ENCODE measurements around the gene GOLGA6L2. TPM values are rescaled to one million over a fixed set of nuclear protein-coding genes. Genes with fewer than 3 reads are reported as not detected.

GOLGA6L2 gene
- total and polyA plus RNA-seq, 4 donors: not detected

DNA sequence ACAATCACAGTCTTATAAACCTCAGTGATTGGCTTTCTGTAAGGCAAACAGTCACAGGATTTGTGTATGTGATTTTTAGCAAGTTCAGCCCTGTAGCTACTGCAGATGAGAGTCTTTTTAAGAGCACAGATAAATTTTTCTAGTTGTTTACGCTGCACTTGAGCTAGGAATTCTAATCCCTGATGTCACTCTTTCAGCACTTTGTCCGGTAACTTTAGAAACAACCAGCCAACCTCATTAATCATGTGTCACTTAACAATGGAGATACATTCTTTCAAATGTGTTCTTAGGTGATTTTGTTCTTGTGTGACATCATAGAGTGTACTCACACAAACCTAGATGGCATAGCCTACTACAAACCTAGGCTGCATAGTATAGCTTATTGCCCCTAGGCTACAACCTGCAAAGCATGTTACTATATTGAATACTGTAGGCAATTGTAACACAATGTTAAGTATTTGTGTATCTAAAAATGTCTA is 36.8 kb upstream of the GOLGA6L2 start (continued):
- TF ChIP-seq, protein P1, sequence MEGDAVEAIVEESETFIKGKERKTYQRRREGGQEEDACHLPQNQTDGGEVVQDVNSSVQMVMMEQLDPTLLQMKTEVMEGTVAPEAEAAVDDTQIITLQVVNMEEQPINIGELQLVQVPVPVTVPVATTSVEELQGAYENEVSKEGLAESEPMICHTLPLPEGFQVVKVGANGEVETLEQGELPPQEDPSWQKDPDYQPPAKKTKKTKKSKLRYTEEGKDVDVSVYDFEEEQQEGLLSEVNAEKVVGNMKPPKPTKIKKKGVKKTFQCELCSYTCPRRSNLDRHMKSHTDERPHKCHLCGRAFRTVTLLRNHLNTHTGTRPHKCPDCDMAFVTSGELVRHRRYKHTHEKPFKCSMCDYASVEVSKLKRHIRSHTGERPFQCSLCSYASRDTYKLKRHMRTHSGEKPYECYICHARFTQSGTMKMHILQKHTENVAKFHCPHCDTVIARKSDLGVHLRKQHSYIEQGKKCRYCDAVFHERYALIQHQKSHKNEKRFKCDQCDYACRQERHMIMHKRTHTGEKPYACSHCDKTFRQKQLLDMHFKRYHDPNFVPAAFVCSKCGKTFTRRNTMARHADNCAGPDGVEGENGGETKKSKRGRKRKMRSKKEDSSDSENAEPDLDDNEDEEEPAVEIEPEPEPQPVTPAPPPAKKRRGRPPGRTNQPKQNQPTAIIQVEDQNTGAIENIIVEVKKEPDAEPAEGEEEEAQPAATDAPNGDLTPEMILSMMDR (IDR thresholded peaks at IDR 0.05; ENCODE audit: low read depth, low read length, missing input control): no peak
- TF ChIP-seq RAD21 (IDR thresholded peaks at IDR 0.05): no peak

DNA sequence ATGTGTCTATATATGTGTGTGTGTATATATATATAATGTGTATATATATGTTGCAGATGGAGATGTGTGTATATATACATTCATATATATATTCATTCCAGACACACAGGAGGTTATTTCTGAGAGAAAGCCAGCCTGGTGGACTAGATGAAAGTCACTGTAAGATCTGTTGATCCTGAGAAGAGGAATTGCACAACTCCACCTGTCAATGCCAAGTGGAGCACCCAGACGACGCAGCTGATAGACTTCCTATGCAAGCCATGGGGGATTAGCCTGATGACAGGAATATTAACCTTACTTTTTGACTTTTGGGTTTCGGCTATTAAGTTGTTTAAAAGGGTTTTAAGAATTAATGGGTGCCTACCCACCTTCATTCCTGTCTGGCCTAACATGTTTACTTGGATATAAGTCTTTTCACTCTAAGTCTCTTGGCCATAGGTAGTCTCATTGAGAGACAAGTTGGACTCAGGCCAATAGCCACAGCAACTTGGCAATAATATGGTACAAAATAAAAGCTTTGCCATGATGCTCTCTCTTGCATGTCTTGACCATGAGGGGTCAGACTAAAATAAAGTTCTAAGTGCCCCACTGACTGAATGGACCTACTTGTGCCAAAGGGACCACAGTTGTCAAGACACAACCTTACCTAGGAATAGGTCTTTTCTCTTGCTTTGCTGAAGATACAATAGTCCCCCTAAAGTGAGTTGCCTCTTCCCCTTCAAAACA is 35.9 kb upstream of the GOLGA6L2 start:
- no peak overlapping the region for H3K27ac ChIP-seq (ENCODE audit: low read depth in 1 of 2, low read length in 2 of 2)
- WGBS: 36% methylated on average over 3 of the region's 3 CpGs
- no peak overlapping the region for H3K4me3 ChIP-seq (ENCODE audit: low read depth in 1 of 3, low read length in 3 of 3)
- no peak for DNase-seq (ENCODE audit: low spot score)
- H3K27me3 ChIP-seq (ENCODE audit: control insufficient read depth in 4 of 4, insufficient read depth in 4 of 4, low read length in 3 of 4): no peaks in the 10 kb centered on the region
- no peaks in the 10 kb centered on the region for H3K36me3 ChIP-seq (ENCODE audit: control insufficient read depth in 4 of 4, insufficient read depth in 3 of 4, low read depth in 1 of 4, low read length in 3 of 4)
- TF ChIP-seq FOXA1 (IDR thresholded peaks at IDR 0.05): no peak
- TF ChIP-seq, protein P2, sequence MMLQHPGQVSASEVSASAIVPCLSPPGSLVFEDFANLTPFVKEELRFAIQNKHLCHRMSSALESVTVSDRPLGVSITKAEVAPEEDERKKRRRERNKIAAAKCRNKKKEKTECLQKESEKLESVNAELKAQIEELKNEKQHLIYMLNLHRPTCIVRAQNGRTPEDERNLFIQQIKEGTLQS (IDR thresholded peaks at IDR 0.05): no peak
- TF ChIP-seq, protein P3, sequence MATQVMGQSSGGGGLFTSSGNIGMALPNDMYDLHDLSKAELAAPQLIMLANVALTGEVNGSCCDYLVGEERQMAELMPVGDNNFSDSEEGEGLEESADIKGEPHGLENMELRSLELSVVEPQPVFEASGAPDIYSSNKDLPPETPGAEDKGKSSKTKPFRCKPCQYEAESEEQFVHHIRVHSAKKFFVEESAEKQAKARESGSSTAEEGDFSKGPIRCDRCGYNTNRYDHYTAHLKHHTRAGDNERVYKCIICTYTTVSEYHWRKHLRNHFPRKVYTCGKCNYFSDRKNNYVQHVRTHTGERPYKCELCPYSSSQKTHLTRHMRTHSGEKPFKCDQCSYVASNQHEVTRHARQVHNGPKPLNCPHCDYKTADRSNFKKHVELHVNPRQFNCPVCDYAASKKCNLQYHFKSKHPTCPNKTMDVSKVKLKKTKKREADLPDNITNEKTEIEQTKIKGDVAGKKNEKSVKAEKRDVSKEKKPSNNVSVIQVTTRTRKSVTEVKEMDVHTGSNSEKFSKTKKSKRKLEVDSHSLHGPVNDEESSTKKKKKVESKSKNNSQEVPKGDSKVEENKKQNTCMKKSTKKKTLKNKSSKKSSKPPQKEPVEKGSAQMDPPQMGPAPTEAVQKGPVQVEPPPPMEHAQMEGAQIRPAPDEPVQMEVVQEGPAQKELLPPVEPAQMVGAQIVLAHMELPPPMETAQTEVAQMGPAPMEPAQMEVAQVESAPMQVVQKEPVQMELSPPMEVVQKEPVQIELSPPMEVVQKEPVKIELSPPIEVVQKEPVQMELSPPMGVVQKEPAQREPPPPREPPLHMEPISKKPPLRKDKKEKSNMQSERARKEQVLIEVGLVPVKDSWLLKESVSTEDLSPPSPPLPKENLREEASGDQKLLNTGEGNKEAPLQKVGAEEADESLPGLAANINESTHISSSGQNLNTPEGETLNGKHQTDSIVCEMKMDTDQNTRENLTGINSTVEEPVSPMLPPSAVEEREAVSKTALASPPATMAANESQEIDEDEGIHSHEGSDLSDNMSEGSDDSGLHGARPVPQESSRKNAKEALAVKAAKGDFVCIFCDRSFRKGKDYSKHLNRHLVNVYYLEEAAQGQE (IDR thresholded peaks at IDR 0.05): no peak
- no peak for TF ChIP-seq GABPA (IDR thresholded peaks at IDR 0.05 in 1 of 2, conservative IDR thresholded peaks at IDR 0.05 in 1 of 2)
- TF ChIP-seq YY1 (IDR thresholded peaks at IDR 0.05): no peak
- no peak for TF ChIP-seq TAF1 (conservative IDR thresholded peaks at IDR 0.05)
- TF ChIP-seq NR2F2 (IDR thresholded peaks at IDR 0.05): no peak
- no peak for TF ChIP-seq FOXA2 (IDR thresholded peaks at IDR 0.05)
- no peak for TF ChIP-seq HNF4G (IDR thresholded peaks at IDR 0.05)
- TF ChIP-seq RAD21 (IDR thresholded peaks at IDR 0.05): no peak
- TF ChIP-seq RXRA (IDR thresholded peaks at IDR 0.05): no peak
- TF ChIP-seq, protein P4, sequence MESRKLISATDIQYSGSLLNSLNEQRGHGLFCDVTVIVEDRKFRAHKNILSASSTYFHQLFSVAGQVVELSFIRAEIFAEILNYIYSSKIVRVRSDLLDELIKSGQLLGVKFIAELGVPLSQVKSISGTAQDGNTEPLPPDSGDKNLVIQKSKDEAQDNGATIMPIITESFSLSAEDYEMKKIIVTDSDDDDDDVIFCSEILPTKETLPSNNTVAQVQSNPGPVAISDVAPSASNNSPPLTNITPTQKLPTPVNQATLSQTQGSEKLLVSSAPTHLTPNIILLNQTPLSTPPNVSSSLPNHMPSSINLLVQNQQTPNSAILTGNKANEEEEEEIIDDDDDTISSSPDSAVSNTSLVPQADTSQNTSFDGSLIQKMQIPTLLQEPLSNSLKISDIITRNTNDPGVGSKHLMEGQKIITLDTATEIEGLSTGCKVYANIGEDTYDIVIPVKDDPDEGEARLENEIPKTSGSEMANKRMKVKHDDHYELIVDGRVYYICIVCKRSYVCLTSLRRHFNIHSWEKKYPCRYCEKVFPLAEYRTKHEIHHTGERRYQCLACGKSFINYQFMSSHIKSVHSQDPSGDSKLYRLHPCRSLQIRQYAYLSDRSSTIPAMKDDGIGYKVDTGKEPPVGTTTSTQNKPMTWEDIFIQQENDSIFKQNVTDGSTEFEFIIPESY (IDR thresholded peaks at IDR 0.05): no peak
- TF ChIP-seq, protein P5, sequence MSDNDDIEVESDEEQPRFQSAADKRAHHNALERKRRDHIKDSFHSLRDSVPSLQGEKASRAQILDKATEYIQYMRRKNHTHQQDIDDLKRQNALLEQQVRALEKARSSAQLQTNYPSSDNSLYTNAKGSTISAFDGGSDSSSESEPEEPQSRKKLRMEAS (IDR thresholded peaks at IDR 0.05): no peak
- no peak for TF ChIP-seq HNF4A (conservative IDR thresholded peaks at IDR 0.05)
- no peaks in the 10 kb centered on the region for H3K4me1 ChIP-seq (ENCODE audit: control insufficient read depth in 4 of 4, insufficient read depth in 4 of 4, low read length in 3 of 4)
- no peaks in the 10 kb centered on the region for H3K9me3 ChIP-seq (ENCODE audit: control insufficient read depth in 4 of 4, low read length in 3 of 4)
- H3K9ac ChIP-seq (ENCODE audit: low read depth in 1 of 2, low read length in 2 of 2): no peak overlapping the region

Data from liver (tissue), 9 donors.